Spleen (tissue), 11 donors: ENCODE data around the gene TRIM2. TPM values are rescaled to one million over a fixed set of nuclear protein-coding genes. Genes with fewer than 3 reads are reported as not detected.

Experiments used
- DNase-seq: peaks from one replicate; pipeline ENCODE4 v3.0.0-alpha.2; 2020
- H3K27ac ChIP-seq, 8 donors: fragments of 200-600 bp; sonication (generic) in 7 of 8; 1 replicate in 4 of 8; 2 replicates in 4 of 8; pipeline versions ENCODE4 v1.5.0 to v1.8.0; 2016 to 2021; ENCODE audit warnings: inconsistent platforms in 4 of 8, mild to moderate bottlenecking in 4 of 8, moderate library complexity in 1 of 8
- H3K27me3 ChIP-seq, 7 donors: fragments of 200-600 bp; sonication (generic) in 6 of 7; replicated peaks in 1 of 7; 1 replicate in 4 of 7; 2 replicates in 3 of 7; pipeline versions ENCODE4 v1.5.0 to v1.8.0; 2016 to 2021; ENCODE audit warnings: inconsistent platforms in 3 of 7, mild to moderate bottlenecking in 1 of 7
- H3K36me3 ChIP-seq, 6 donors: fragments of 200-600 bp; sonication (generic) in 5 of 6; 1 replicate in 4 of 6; 2 replicates in 2 of 6; pipeline versions ENCODE4 v1.5.0 to v1.8.0; 2016 to 2021; ENCODE audit warnings: inconsistent platforms in 2 of 6
- H3K4me1 ChIP-seq, 6 donors: fragments of 200-600 bp; sonication (generic) in 5 of 6; 1 replicate in 3 of 6; 2 replicates in 3 of 6; pipeline versions ENCODE4 v1.5.0 to v1.8.0; 2016 to 2021; ENCODE audit warnings: inconsistent platforms in 3 of 6
- H3K4me3 ChIP-seq, 8 donors: fragments of 200-600 bp; sonication (generic) in 7 of 8; 1 replicate in 4 of 8; 2 replicates in 4 of 8; pipeline versions ENCODE4 v1.5.0 to v1.8.0; 2016 to 2021; ENCODE audit warnings: inconsistent platforms in 4 of 8, mild to moderate bottlenecking in 4 of 8, moderate library complexity in 2 of 8
- H3K9me3 ChIP-seq, 8 donors: fragments of 200-600 bp; sonication (generic) in 7 of 8; 1 replicate in 4 of 8; 2 replicates in 4 of 8; pipeline versions ENCODE4 v1.5.0 to v1.8.0; 2016 to 2021; ENCODE audit warnings: inconsistent platforms in 4 of 8
- CTCF ChIP-seq, 11 experiments: fragments of 200-600 bp in 7 of 11; fragments of 450-650 bp in 4 of 11; sonication (generic) in 4 of 11; IDR thresholded peaks in 8 of 11; conservative IDR thresholded peaks in 3 of 11; 1 replicate in 7 of 11; 2 replicates in 4 of 11; pipeline versions ENCODE4 v1.4.0 to v1.8.0; 2016 to 2021; ENCODE audit warnings: antibody characterized with exemption in 11 of 11, inconsistent platforms in 4 of 11, mild to moderate bottlenecking in 1 of 11
- POLR2A ChIP-seq, 3 donors: fragments of 450-650 bp; IDR thresholded peaks; one replicate each; pipeline ENCODE4 v1.5.1; 2017; ENCODE audit warnings: antibody characterized with exemption in 3 of 3, mild to moderate bottlenecking in 1 of 3
- POLR2AphosphoS5 ChIP-seq, 3 donors: sonication (generic); formaldehyde crosslinking; IDR thresholded peaks; one replicate each; pipeline ENCODE4 v1.5.1; 2017; ENCODE audit warnings: antibody characterized with exemption in 3 of 3
- WGBS, 5 donors: extraction: QIAGEN DNeasy Blood & Tissue Kit in 3 of 5; methylation state at CpG; one replicate each; pipeline versions ENCODE4 v1.1.5 to v1.1.7; 2013 to 2018; 5-methylcytosine and 5-hydroxymethylcytosine counted together
- intact Hi-C: fragments of 100-400 bp; cut with DNase I; formaldehyde crosslinking; loops from one replicate; pipeline ENCODE4 v1.15.0; 2023; ENCODE audit warnings: low total_unique reads
- polyA plus RNA-seq, 3 donors: library from polyadenylated mRNA; stranded (reverse); fragments of 200-250 nt; gene quantifications; one replicate each; pipeline ENCODE4 v1.2.1, GENCODE V29; 2013
- total RNA-seq, 7 donors: library from RNA; depleted of rRNA in 3 of 7; stranded (reverse); fragments of >200 nt in 3 of 7; fragmentation: NEBNext Ultra II Directional in 4 of 7; extraction: Animal tissue kit (Norgen Biotek cat#: 25700) in 4 of 7; gene quantifications; one replicate each; pipeline versions ENCODE4 v1.1.0 to v1.2.1, GENCODE V29; 2016 to 2021
- donor health status: healthy with polysubstance abuse.
- donor health status: DM: no; HTN: no; CAD: no; lungs with moderate emphysema.
- donor health status: DM: no; HTN: no; CAD: no.
- donor health status: Bipolar disorder and iron deficiency.
- donor health status: healthy.
- donor health status: DM: no; HTN: no; CAD: no.
- donor health status: DM: yes; HTN: yes; CAD: no.

TRIM2 gene
- total and polyA plus RNA-seq, 10 donors, result 3.2 to 77.9 (median 45.3) TPM

GRCh38 chr4:153269218-153269990, 65.2 kb downstream of the TRIM2 start:
- Histone ChIP-seq H3K9me3 (no peaks in the 10 kb centered on the region), H3K27me3 (no peaks in the 10 kb centered on the region), H3K4me1 (peaks cover 0 to 16% (median 4%) of the 10 kb centered on the region in 6 donors), H3K27ac (no peak overlapping the region), H3K4me3 (no peak overlapping the region), H3K36me3 (peaks cover 0 to 4% (median 0%) of the 10 kb centered on the region in 6 donors)
- intact Hi-C loops, result no loop called here
- TF ChIP-seq CTCF (IDR thresholded peaks at IDR 0.05 in 8 of 11, conservative IDR thresholded peaks at IDR 0.05 in 3 of 11) (no peak), POLR2AphosphoS5 (IDR thresholded peaks at IDR 0.05) (no peak), POLR2A (IDR thresholded peaks at IDR 0.05) (no peak)
- WGBS, 5 donors, result 87 to 95% (median 90%) methylated on average over 5 of the region's 5 CpGs
- no peak for DNase-seq

DNA sequence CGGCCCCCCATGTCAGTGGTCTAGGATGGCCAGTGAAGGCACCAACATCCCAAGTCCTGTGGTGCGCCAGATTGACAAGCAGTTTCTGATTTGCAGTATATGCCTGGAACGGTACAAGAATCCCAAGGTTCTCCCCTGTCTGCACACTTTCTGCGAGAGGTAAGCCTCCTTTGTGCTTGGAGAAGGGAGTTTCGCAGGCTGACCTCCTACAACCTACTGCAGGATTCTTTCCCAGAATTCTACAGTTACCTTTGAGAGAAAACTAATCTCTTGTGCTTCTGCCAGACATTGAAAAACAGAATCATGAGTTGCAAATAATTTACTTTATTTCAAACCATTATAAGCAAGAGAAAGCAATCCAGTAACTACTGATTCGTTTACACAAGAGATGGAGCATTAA, 66.1 kb downstream of the TRIM2 start:
- 88 to 99% (median 94%) methylated on average over 6 of the region's 6 CpGs for WGBS, 5 donors
- Histone ChIP-seq H3K36me3 (peaks cover 0 to 4% (median 0%) of the 10 kb centered on the region in 6 donors), H3K4me3 (no peak overlapping the region), H3K9me3 (no peaks in the 10 kb centered on the region), H3K27ac (no peak overlapping the region), H3K27me3 (no peaks in the 10 kb centered on the region), H3K4me1 (peaks cover 0 to 16% (median 4%) of the 10 kb centered on the region in 6 donors)
- no peak for TF ChIP-seq CTCF (IDR thresholded peaks at IDR 0.05 in 8 of 11, conservative IDR thresholded peaks at IDR 0.05 in 3 of 11)
- TF ChIP-seq POLR2AphosphoS5 (IDR thresholded peaks at IDR 0.05), result no peak
- TF ChIP-seq POLR2A (IDR thresholded peaks at IDR 0.05), result no peak
- intact Hi-C loops, result no loop called here
- DNase-seq, result no peak

- 94 to 98% (median 97%) methylated on average over 2 of the region's 2 CpGs for WGBS, 5 donors
- no peak for DNase-seq
- H3K9me3 ChIP-seq, result no peaks in the 10 kb centered on the region
- H3K27ac ChIP-seq, result no peak overlapping the region
- H3K4me3 ChIP-seq, result no peak overlapping the region
- H3K36me3 ChIP-seq, result peaks cover 0 to 10% (median 0%) of the 10 kb centered on the region in 6 donors
- peaks cover 0 to 16% (median 4%) of the 10 kb centered on the region in 6 donors for H3K4me1 ChIP-seq
- H3K27me3 ChIP-seq, result no peaks in the 10 kb centered on the region
- TF ChIP-seq POLR2A (IDR thresholded peaks at IDR 0.05), result no peak
- no peak for TF ChIP-seq POLR2AphosphoS5 (IDR thresholded peaks at IDR 0.05)
- no peak for TF ChIP-seq CTCF (IDR thresholded peaks at IDR 0.05 in 8 of 11, conservative IDR thresholded peaks at IDR 0.05 in 3 of 11)
- intact Hi-C loops, result no loop called here
Measured at GRCh38 chr4:153271820-153272219, 67.6 kb downstream of the TRIM2 start.

DNA sequence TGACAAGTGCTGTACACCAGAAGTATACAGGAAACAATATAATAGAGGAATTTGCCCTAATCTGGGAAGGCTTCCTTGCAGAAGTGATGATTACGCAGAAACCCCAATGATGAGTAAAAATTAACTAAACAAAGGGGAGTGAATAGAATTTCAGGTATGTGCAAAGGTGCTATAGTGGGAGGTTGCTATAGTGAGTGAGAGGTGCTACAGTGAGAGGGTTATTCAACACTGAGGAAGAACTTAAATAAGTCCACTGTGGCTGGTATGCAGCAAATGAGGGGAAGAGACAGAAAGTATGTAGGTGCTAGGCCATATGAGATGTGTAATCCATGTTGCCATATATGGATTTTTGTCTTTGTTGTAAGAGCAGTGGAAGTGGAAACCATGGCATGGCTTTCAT, 69.5 kb downstream of the TRIM2 start:
- no peaks in the 10 kb centered on the region for H3K27me3 ChIP-seq
- H3K27ac ChIP-seq, result no peak overlapping the region
- H3K4me3 ChIP-seq, result no peak overlapping the region
- WGBS, 5 donors, result 75 to 87% (median 84%) methylated on average over 1 of the region's 1 CpG
- H3K9me3 ChIP-seq, result no peaks in the 10 kb centered on the region
- intact Hi-C loops, result no loop called here
- H3K36me3 ChIP-seq, result peaks cover 0 to 20% (median 0%) of the 10 kb centered on the region in 6 donors
- peaks cover 0 to 6% (median 0%) of the 10 kb centered on the region in 6 donors for H3K4me1 ChIP-seq
- DNase-seq, result no peak
- TF ChIP-seq POLR2AphosphoS5 (IDR thresholded peaks at IDR 0.05), result no peak
- no peak for TF ChIP-seq POLR2A (IDR thresholded peaks at IDR 0.05)
- no peak for TF ChIP-seq CTCF (IDR thresholded peaks at IDR 0.05 in 8 of 11, conservative IDR thresholded peaks at IDR 0.05 in 3 of 11)
